ENCODE measurements around the gene CENPU. TPM values are rescaled to one million over a fixed set of nuclear protein-coding genes. Genes with fewer than 3 reads are reported as not detected.
A peak's percentile ranks its signal among the peaks of the same experiment; 100 is the strongest.

Gene CENPU
- total and polyA plus RNA-seq, 2 of the 13 experiments (the other 11 are each of a cell fraction or from before 2014, with no cell fraction given), result 11.7 to 35.8 TPM

GRCh38 chr4:184733654-184734524, at the start of gene CENPU (continued):
- TF ChIP-seq AKNA (CRISPR knock-in tag; IDR thresholded peaks at IDR 0.05; ENCODE audit: borderline replicate concordance) (0 out of 2 replicates have a peak, but pooled peaks have one; percentile 56), KLF12 (CRISPR knock-in tag; IDR thresholded peaks at IDR 0.05; ENCODE audit: borderline replicate concordance) (peak; percentile 77; the same call in 1 of the 2 replicates), HNRNPK (IDR thresholded peaks at IDR 0.05; ENCODE audit: low read depth, low read length, poor library complexity, severe bottlenecking) (peak; percentile 57), ZNF235 (CRISPR knock-in tag; IDR thresholded peaks at IDR 0.05; ENCODE audit: borderline replicate concordance) (no peak; the same call in 1 of the 2 replicates), ZNF652 (CRISPR knock-in tag; IDR thresholded peaks at IDR 0.05; ENCODE audit: borderline replicate concordance, low read depth) (no peak), POLR2A (IDR thresholded peaks at IDR 0.05; ENCODE audit: insufficient read depth in 1 of 2, low read depth in 2 of 2, low read length in 2 of 2) (peak; percentile 70 to 80), HNRNPH1 (optimal IDR thresholded peaks at IDR 0.05; ENCODE audit: low read depth, low read length) (no peak), HES4 (CRISPR knock-in tag; IDR thresholded peaks at IDR 0.05; ENCODE audit: borderline replicate concordance) (peak; percentile 82), ZNF609 (CRISPR knock-in tag; IDR thresholded peaks at IDR 0.05; ENCODE audit: borderline replicate concordance) (peak; percentile 73; the same call in 1 of the 2 replicates), ZNF513 (CRISPR knock-in tag; conservative IDR thresholded peaks at IDR 0.05) (no peak), PRDM15 (CRISPR knock-in tag; IDR thresholded peaks at IDR 0.05) (peak; percentile 100), NFE2L2 (IDR thresholded peaks at IDR 0.05; ENCODE audit: low read length) (no peak)
